ENCODE measurements around the gene YIPF6. TPM values are rescaled to one million over a fixed set of nuclear protein-coding genes. Genes with fewer than 3 reads are reported as not detected.

The YIPF6 gene
- total RNA-seq, 1 donor from 2014 or later, result 20.0 TPM

Other genes with a start within 250 kb of the YIPF6 start
- gene OPHN1, start 65.6 kb upstream of the YIPF6 start, total RNA-seq, result 6.1 and 7.7 TPM in 2 replicates
- 16.8 and 33.3 TPM in 2 replicates for gene STARD8, start 148.6 kb downstream of the YIPF6 start, total RNA-seq

Data from lung microvascular endothelial cell (primary cell).